Measurements from ENCODE around the gene TENT5C.

Gene TENT5C

DNA sequence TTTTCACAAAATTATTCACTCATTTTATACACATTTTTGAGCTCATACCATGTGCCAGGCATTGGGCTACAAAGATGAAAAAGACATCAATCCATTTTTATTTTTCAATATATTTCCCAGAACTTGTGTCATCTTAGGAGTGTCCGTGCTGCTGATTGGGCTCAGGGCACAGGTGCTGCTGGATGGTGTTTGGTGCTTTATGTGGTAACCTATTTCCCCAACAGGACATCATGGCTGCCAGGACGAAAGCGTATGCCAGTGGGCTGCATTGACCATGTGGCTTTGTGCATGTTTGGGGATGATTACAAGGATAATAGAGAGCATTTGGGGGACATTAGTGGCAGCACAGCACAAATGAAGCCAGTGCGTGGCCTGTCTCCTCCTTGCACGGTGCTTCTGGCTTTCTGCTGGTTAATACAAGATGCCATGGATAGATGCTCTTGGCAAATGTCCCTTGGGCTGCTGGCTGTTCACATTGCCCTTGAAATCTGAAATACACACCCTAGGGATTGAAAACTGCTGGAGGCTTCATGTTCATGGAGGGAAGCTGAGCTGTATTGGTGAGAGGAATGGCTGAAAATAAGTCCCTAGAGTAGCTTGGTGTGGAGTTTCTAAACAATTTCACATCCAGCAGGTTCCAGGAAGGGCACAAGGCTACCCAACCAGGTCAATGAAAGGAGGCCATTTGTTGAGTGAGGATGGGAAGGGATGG lies 52.3 kb downstream of the TENT5C start (continued):
- TF ChIP-seq ZNF621 (tag by site-specific recombination; IDR thresholded peaks at IDR 0.05) (no peak), ZNF830 (tag by site-specific recombination; IDR thresholded peaks at IDR 0.05; ENCODE audit: low read depth) (no peak), ZNF707 (tag by site-specific recombination; IDR thresholded peaks at IDR 0.05) (no peak), SCRT2 (tag by site-specific recombination; IDR thresholded peaks at IDR 0.05) (no peak), ZNF354C (tag by site-specific recombination; IDR thresholded peaks at IDR 0.05; ENCODE audit: borderline replicate concordance, low read depth) (no peak)

GRCh38 chr1:117658676-117659075 lies 52.8 kb downstream of the TENT5C start:
- H3K4me1 ChIP-seq (ENCODE audit: control insufficient read depth, insufficient read depth, low read length): no peaks in the 10 kb centered on the region; the same call in 1 of the 2 replicates
- H3K9me3 ChIP-seq (ENCODE audit: control insufficient read depth, insufficient read depth, low read depth, low read length): no peaks in the 10 kb centered on the region
- no peaks in the 10 kb centered on the region for H3K36me3 ChIP-seq (ENCODE audit: control insufficient read depth in 2 of 2, insufficient read depth in 1 of 2, low read length in 2 of 2)
- ChIA-PET CTCF (interaction anchor here (0.6 kb wide), 1 partner anchor 68 kb away, joined by 3 read pairs; no protein-coding TSS in a partner anchor), POLR2A (no interaction called here)
- H3K4me3 ChIP-seq (ENCODE audit: low read depth, low read length): no peak overlapping the region
- TF ChIP-seq ZNF639 (tag by site-specific recombination; IDR thresholded peaks at IDR 0.05) (no peak), ZSCAN18 (tag by site-specific recombination; IDR thresholded peaks at IDR 0.05) (no peak), ZNF362 (tag by site-specific recombination; IDR thresholded peaks at IDR 0.05) (no peak), ZNF155 (tag by site-specific recombination; IDR thresholded peaks at IDR 0.05) (no peak), ZNF184 (tag by site-specific recombination; IDR thresholded peaks at IDR 0.05) (no peak), ZNF398 (tag by site-specific recombination; IDR thresholded peaks at IDR 0.05) (no peak), ZIC2 (tag by site-specific recombination; IDR thresholded peaks at IDR 0.05) (no peak), ZNF791 (tag by site-specific recombination; IDR thresholded peaks at IDR 0.05) (no peak)
- TF ChIP-seq, protein P1, sequence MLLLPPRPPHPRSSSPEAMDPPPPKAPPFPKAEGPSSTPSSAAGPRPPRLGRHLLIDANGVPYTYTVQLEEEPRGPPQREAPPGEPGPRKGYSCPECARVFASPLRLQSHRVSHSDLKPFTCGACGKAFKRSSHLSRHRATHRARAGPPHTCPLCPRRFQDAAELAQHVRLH (tag by site-specific recombination; IDR thresholded peaks at IDR 0.05): no peak
- TF ChIP-seq, protein P2, sequence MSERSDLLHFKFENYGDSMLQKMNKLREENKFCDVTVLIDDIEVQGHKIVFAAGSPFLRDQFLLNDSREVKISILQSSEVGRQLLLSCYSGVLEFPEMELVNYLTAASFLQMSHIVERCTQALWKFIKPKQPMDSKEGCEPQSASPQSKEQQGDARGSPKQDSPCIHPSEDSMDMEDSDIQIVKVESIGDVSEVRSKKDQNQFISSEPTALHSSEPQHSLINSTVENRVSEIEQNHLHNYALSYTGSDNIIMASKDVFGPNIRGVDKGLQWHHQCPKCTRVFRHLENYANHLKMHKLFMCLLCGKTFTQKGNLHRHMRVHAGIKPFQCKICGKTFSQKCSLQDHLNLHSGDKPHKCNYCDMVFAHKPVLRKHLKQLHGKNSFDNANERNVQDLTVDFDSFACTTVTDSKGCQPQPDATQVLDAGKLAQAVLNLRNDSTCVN (tag by site-specific recombination; optimal IDR thresholded peaks at IDR 0.05): no peak
- no peak overlapping the region for H3K27ac ChIP-seq (ENCODE audit: extremely low read depth, low read depth, low read length)

All from HEK293 (cell line).